GM10266 (cell line): ENCODE data around the gene KCMF1.

Experiments
- DNase-seq: peaks from one replicate; pipeline ENCODE4 v3.0.0; 2012; ENCODE audit errors: extremely low spot score
- TF ChIP-seq, protein P1 (sequence below): IDR thresholded peaks from 2 replicates; pipeline ENCODE4 v1.5.1; 2012; ENCODE audit warnings: mild to moderate bottlenecking, low read depth; ENCODE audit not compliant: control insufficient read depth, insufficient read depth; ENCODE audit errors: missing control alignments

The KCMF1 gene

DNA sequence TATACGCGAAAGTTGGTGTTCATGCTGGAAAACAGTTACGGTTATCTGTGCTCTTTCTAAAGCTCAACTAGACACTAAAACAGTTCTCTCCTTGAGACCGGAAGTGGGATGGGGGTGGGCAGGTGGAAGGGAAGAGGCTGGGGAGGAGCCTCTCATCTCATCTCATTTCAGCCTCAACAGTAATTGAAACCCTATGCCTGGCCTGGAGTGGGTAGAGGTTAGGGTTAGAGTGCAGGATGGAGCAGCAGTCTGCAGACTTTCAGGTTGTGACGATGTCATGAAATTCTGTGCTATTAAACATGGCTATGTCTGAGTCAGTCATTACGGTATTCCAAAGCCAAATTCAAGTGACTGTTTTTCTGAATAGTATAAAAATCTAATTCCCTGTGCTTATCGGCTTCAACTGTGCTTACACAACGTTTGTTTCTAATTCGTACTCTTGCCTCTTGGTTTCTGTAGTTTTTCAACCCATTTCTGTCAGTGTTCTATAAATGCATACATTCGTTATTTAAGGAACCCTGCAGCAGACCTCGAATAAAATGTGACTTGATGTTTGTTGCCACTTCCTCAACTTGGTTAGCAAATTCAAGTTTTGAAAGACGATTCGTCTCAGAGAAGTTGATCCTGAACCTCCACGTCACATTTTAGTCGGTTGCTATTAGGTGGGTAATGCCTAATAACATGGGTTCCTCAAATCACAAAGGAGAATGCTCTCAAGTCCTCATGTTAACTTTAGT, 86.4 kb downstream of the KCMF1 start:
- TF ChIP-seq, protein P1, sequence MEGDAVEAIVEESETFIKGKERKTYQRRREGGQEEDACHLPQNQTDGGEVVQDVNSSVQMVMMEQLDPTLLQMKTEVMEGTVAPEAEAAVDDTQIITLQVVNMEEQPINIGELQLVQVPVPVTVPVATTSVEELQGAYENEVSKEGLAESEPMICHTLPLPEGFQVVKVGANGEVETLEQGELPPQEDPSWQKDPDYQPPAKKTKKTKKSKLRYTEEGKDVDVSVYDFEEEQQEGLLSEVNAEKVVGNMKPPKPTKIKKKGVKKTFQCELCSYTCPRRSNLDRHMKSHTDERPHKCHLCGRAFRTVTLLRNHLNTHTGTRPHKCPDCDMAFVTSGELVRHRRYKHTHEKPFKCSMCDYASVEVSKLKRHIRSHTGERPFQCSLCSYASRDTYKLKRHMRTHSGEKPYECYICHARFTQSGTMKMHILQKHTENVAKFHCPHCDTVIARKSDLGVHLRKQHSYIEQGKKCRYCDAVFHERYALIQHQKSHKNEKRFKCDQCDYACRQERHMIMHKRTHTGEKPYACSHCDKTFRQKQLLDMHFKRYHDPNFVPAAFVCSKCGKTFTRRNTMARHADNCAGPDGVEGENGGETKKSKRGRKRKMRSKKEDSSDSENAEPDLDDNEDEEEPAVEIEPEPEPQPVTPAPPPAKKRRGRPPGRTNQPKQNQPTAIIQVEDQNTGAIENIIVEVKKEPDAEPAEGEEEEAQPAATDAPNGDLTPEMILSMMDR: no peak
- DNase-seq: no peak

DNA sequence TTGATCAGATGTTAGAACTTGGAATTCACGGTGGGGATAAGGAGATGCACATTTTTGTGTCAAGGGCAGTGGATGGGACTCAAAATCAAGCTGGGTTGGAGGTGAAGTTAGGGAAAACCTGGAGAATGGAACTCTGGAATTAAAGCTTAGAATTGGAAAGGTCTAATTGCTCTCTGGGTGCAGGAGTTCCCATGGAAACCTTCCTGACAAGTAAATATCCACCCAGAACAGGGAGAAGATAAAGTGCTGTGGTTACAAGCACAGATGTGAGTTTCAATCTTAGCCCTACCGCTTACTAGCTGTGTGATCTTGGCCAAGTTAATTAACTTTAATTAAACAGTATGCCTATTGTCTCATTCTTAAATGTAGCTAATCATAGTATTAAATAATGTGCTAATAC, 90.9 kb downstream of the KCMF1 start:
- TF ChIP-seq, protein P1: no peak
- no peak for DNase-seq

DNA sequence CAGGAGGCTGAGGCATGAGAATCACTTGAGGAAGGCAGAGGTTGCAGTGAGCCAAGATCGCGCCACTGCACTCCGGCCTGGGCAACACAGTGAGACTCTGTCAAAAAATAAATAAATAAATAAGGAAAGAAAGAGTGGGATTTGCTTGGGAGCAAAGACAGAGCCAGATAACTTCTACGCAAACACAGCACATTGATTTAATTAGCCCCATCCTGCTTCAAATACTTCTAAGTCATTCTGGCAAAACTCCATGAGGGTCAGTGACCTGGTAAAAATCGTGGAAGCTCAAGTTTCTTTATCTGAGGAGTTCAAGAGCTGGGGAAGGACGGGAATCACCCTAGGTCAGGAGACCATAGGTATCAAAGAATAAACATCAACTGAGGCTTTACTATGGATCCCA, 91.6 kb downstream of the KCMF1 start:
- TF ChIP-seq, protein P1: no peak
- DNase-seq: no peak

DNA sequence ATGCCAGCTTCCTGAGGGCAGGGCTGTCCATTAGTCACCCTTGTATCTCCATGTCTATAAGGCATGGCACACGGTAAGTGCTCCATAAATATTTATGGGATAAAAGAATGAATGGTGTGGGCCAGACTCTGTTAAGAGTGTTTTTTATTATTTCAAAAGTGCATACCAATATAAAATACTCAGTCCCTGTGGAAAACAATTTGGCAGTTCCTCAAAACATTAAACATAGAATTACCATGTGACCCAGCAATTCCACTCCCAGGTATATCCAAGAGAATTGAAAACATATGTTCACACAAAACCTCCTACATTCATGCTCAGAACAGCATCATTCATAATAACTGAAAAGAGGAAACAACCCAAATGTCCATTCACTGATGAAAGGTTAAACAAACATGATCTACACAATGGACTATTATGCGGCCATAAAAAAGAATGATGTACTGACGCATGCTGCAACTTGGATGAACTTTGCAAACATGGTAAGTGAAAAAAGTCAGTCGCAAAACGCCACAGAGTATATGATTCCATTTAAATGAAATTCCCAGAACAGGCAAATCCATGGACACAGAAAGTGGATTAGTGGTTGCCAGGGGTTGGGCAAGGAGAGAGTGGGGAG, 93.1 kb downstream of the KCMF1 start:
- TF ChIP-seq, protein P1: no peak
- no peak for DNase-seq

DNA sequence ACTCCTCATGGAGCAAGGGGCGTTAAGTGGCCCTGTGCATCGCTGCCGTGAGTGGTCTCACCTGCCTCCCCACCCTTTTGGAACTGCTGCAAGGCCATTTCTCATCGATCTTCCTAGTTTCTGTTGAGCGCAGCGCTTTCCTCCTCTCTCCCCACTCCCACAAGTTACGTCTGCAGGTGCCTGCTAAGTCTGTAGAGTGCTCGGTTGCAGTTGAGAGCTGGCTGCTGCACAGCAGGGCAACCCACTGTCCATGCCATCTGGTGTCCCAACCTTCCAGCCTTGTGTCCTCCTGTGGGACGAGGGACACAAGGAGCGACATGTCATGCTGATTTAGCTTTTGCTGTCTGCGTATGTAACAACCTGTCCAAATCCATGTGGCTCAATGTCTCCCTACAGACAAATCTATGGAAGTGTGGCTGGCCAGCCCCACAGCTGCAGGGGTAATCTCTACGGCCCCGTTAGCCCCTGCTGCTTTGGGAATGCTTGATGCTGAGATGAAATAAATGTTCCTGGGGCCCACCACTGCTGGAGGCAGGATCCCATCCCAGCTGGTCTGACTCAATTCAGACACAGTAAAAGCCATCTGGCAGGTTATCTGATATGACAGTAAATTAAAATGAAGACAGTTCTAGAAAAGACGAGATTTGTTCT, 94.1 kb downstream of the KCMF1 start:
- no peak for DNase-seq
- TF ChIP-seq, protein P1: no peak

DNA sequence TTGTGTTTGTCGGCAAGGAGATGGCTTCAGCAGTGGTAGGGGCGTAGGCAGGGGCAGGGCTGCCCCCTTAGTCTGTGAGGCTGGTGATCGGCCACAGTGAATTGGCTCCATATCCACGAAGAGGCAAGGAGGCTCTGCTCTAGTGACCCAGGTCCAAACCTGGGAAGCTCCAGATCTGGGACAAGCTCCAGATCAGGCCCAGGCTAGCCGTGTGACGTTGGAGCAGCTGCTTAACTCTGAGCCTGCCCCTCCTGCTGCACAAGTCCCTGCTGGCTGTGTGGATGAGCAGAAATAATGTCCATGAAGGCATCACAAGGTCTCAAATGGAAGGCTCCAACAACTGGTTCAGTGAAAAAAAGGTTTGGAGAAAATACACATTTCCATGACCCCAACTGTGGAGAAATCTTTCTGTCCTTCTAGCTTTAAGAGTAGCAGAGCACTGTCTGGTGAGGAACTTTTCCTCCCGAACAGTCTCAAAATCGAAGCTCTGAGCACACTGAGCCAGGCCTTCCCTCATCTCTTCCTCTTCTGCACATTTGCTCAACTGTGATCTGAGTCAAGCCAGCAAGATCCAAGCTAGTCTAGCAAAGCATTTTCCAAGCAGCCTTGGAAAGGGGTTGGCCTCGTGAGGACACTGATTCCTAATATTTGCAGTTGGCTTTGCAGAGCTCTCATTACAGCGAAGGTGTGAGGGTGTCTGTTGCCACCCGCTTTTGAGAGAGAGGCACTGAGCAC, 95.2 kb downstream of the KCMF1 start:
- DNase-seq: no peak
- TF ChIP-seq, protein P1: no peak
